Lower lobe of right lung (tissue), 2 donors: Measurements from ENCODE around the gene RAB13. TPM values are rescaled to one million over a fixed set of nuclear protein-coding genes. Genes with fewer than 3 reads are reported as not detected.
A peak's percentile ranks its signal among the peaks of the same experiment; 100 is the strongest.
"Not testable (repeated sequence)": the region's sequence is repeated elsewhere in the genome, so short reads cannot be mapped to it uniquely, and the experiment has no call there.

Source experiments
- ATAC-seq, 2 donors: fragments of 200-7000 bp; cut with Tn5 transposase; one replicate each; pipeline ENCODE4 v1.9.1; 2020 to 2022; ENCODE audit warnings: mild to moderate bottlenecking in 2 of 2, moderate library complexity in 2 of 2
- DNase-seq: peaks from one replicate; pipeline ENCODE4 v3.0.0-alpha.2; 2020
- H3K27ac ChIP-seq: fragments of 200-600 bp; one replicate; pipeline ENCODE4 v1.8.0; 2022
- H3K27me3 ChIP-seq: fragments of 200-600 bp; one replicate; pipeline ENCODE4 v1.8.0; 2022; ENCODE audit warnings: low read depth
- H3K36me3 ChIP-seq: fragments of 200-600 bp; one replicate; pipeline ENCODE4 v1.8.0; 2022; ENCODE audit warnings: mild to moderate bottlenecking
- H3K4me1 ChIP-seq: fragments of 200-600 bp; one replicate; pipeline ENCODE4 v1.8.0; 2022
- H3K4me3 ChIP-seq: fragments of 200-600 bp; one replicate; pipeline ENCODE4 v1.8.0; 2022; ENCODE audit warnings: mild to moderate bottlenecking
- H3K9me3 ChIP-seq: fragments of 200-600 bp; one replicate; pipeline ENCODE4 v1.8.0; 2022
- intact Hi-C: fragments of 100-400 bp; cut with DNase I; formaldehyde crosslinking; loops from one replicate; pipeline ENCODE4 v1.11.0; 2022
- total RNA-seq: library from RNA; stranded (reverse); fragmentation: NEBNext Ultra II Directional; extraction: Animal tissue kit (Norgen Biotek cat#: 25700); gene quantifications from one replicate; pipeline ENCODE4 v1.2.1, GENCODE V29; 2021
- TF ChIP-seq, protein P1 (sequence below): fragments of 200-600 bp; IDR thresholded peaks from one replicate; pipeline ENCODE4 v1.8.0; 2022; ENCODE audit warnings: antibody characterized with exemption, mild to moderate bottlenecking
- donor health status: DM: no; HTN: yes; CAD: no; lungs with severe emphysema.

The RAB13 gene
- total RNA-seq, 1 donor from 2014 or later: 103 TPM

DNA sequence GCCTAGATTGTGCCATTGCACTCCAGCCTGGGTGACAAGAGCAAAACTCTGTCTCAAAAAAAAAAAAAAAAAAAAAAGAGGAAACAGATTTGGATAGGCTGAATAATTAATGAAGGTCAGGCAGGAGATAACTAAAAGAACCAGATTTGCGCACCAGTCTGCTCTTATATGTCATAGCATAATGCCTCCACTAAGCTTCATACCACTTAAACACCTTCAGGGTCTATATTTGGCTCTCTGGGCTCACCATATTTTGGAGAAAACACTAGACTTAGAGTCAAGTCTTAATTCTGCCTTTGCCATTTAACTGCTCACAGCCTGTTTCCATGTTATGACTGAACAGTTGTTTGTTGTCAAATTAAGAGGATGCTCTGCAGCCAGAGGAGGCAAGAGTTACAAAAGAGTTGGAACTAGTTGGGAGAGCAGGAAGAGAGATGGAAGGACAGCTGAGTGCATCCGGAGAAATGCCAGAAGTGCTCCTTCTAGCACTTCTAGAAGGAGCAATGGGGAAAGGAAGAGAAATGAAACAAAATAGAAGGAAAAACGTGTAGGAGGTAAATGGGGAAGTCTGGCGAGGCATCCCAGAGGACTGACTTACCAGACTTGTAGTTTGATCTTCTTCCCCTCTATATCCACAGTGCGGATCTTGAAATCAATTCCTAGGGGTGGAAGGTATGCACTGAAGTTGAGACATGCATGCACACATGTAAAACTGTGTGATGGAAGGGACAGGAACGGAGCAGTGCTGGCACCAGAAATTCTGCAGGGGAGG is 1.8 kb downstream of the RAB13 start:
- Histone ChIP-seq H3K36me3 (peaks cover 31% of the 10 kb centered on the region), H3K9me3 (no peaks in the 10 kb centered on the region), H3K4me1 (peaks cover 26% of the 10 kb centered on the region), H3K27ac (no peak overlapping the region), H3K27me3 (no peaks in the 10 kb centered on the region), H3K4me3 (peak overlapping the region; percentile 71)
- DNase-seq (no peak), ATAC-seq (no peak)
- intact Hi-C loops: loop anchor here (10.0 kb wide), 1 partner anchor 190 kb away; no protein-coding TSS in a partner anchor
- TF ChIP-seq, protein P1, sequence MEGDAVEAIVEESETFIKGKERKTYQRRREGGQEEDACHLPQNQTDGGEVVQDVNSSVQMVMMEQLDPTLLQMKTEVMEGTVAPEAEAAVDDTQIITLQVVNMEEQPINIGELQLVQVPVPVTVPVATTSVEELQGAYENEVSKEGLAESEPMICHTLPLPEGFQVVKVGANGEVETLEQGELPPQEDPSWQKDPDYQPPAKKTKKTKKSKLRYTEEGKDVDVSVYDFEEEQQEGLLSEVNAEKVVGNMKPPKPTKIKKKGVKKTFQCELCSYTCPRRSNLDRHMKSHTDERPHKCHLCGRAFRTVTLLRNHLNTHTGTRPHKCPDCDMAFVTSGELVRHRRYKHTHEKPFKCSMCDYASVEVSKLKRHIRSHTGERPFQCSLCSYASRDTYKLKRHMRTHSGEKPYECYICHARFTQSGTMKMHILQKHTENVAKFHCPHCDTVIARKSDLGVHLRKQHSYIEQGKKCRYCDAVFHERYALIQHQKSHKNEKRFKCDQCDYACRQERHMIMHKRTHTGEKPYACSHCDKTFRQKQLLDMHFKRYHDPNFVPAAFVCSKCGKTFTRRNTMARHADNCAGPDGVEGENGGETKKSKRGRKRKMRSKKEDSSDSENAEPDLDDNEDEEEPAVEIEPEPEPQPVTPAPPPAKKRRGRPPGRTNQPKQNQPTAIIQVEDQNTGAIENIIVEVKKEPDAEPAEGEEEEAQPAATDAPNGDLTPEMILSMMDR: no peak

DNA sequence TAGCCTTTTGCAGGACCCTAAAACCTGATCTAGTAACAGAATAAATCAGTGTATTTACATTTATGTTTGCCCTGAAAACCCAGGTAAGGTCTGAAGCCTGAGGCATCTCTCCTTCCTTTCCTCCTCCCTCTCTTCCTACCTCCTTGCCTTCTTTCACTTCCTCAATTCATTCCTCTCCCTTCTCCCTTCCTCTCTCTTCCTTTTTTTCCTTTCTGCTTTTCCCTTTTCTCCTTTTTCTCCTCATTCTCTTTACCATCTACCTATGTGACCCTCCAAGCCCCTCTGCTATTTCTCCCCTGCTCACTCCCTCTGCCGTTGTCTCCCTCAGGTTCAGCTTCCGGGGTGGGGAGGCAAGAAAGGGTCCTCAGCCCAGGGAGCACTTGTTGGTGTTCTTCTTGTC is 4.4 kb downstream of the RAB13 start:
- not testable (repeated sequence) for H3K27me3 ChIP-seq, DNase-seq, H3K4me3 ChIP-seq, H3K9me3 ChIP-seq, H3K27ac ChIP-seq, ATAC-seq
- peaks cover 30% of the 10 kb centered on the region for H3K4me1 ChIP-seq
- intact Hi-C loops: loop anchor here (10.0 kb wide), 1 partner anchor 187 kb away; no protein-coding TSS in a partner anchor
- peaks cover 35% of the 10 kb centered on the region for H3K36me3 ChIP-seq

DNA sequence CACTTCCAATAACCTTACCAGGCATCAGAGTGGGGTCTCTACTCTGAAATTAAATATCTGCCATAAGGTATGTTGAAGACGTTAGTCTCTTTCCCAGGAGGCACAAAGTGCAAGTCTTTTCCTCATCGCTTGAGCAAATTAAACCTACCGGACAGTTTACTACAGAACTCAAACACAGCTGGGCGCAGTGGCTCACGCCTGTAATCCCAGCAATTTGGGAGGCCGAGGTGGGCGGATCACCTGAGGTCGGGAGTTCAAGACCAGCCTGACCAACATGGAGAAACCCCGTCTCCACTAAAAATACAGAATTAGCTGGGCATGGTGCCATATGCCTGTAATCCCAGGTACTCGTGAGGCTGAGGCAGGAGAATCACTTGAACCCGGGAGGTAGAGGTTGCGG is 7.0 kb downstream of the RAB13 start:
- intact Hi-C loops, H3K4me3 ChIP-seq, H3K27ac ChIP-seq, DNase-seq, ATAC-seq, H3K27me3 ChIP-seq, H3K9me3 ChIP-seq: not testable (repeated sequence)
- peaks cover 22% of the 10 kb centered on the region for H3K4me1 ChIP-seq
- peaks cover 55% of the 10 kb centered on the region for H3K36me3 ChIP-seq

DNA sequence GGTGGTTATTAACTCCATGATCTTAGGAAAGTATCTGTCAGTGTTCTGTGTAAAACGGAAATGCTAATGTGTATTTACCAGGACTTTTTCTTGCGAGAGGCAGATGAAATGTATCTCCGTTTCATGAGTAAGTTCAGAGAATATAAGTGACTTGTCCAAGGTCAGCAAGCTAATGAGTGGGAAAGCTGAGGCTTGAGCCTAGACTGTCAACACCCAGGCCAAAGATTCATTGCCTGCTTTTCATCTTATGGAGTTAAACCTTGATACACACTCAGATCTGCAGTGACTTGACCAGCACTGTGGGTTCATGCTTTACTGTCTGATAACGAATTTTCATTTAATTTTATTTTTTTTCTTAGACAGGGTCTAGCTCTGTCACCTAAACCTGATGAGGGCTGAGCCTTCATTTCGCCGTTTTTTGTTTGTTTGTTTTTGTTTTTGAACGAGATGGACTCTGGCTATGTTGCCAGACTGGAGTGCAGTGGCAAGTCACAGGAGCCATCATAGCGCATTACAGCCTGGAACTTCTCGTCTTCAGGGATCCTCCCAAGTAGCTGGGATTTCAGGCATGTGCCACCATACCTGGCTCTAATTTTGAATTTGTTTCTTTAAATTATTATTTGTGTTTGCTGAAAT is 7.7 kb downstream of the RAB13 start:
- H3K9me3 ChIP-seq: no peaks in the 10 kb centered on the region
- no peak for DNase-seq
- no peaks in the 10 kb centered on the region for H3K27me3 ChIP-seq
- peak overlapping the region; percentile 92 for H3K27ac ChIP-seq
- peak overlapping the region; percentile 99 for H3K4me3 ChIP-seq
- TF ChIP-seq, protein P1: no peak
- peaks cover 62% of the 10 kb centered on the region for H3K36me3 ChIP-seq
- intact Hi-C loops: no loop called here
- ATAC-seq: no peak
- peaks cover 22% of the 10 kb centered on the region for H3K4me1 ChIP-seq

DNA sequence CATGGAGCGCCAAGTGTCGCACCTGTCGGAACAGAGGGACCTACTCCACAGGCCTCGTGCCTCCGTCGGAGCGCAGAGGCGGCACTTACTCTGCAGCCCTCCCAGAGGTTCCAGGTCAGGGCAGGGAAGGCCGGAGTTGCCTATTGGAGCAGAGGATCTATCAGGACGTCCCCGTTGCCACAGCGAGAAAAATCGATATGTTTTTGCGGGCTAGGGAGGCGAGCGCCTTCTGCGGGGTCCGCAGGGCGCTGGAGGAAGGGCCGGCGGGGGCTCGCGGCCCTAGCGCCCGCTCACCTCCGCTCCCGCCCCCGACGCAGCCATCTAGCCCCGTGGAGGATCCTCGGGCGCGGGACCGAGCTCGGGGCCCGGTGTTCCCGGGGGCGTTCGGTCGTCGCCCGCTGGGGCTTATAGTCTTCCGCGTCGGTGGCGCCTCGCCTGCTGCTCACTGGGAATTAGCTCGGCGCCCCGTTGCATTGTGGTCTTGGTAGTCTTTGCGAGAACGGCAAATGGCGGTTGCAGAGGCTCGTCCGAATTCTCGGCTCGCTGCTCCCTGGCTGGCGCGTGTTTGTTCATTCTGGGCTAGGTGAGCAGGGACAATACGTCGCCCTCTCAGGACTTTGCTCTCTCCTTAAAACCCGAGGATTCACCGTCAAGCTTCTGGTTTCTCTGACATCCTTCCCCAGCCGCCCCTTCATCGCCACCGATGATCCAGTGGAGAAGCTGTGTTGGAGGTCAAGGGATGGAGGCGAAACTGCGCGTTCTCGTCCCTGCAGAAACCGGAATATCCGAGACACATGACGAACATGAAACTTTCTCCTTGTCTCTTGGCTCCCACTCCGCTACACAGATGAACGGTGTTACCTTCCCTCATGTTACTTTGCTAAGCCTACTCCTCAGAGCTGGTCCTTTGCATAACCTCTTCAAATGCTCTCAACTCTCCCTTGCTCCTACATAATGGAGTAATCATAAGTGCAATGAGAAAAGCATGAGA is 8.6 kb downstream of the RAB13 start, which contains the start of gene JTB:
TSS of gene JTB (minus strand) at position 425 of the 991 bp plus-strand sequence. CDS start at position 3, 422 bp downstream.
- intact Hi-C loops: no loop called here
- H3K27me3 ChIP-seq: no peaks in the 10 kb centered on the region
- DNase-seq: peak; percentile 95
- H3K4me3 ChIP-seq: peak within 1 kb of the TSS; percentile 99
- H3K9me3 ChIP-seq: no peaks in the 10 kb centered on the region
- TF ChIP-seq, protein P1: peak; percentile 7
- H3K36me3 ChIP-seq: peaks cover 63% of the 10 kb centered on the region
- peak within 1 kb of the TSS; percentile 92 for H3K27ac ChIP-seq
- peak; percentile 95 to 99 for ATAC-seq
- H3K4me1 ChIP-seq: peaks cover 22% of the 10 kb centered on the region

DNA sequence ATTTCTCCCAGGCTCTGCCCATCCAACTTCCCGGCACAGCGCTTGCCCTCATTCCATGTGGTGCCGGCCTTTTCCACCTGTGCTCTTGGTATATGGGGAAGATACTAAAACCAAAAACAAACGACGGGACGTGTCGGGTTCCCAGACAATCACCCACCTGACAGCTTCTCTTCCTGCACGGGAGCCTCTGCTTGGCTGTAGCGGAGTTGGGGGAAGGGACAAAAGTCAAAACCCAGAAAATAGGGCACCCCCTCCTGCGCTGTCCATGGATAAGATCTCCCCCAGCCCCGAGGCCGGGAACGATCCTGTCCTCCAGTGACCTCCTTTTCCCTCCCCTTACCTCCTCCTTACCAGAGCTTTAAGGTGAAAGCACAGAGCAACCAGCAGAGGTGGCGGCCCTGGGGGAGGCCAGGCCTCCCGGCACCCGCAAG is 9.3 kb downstream of the RAB13 start:
- TF ChIP-seq, protein P1: no peak
- peak; percentile 2 to 11 for ATAC-seq
- Histone ChIP-seq H3K27ac (peak overlapping the region; percentile 92), H3K4me1 (peaks cover 22% of the 10 kb centered on the region), H3K4me3 (peak overlapping the region; percentile 99), H3K36me3 (peaks cover 58% of the 10 kb centered on the region), H3K27me3 (no peaks in the 10 kb centered on the region), H3K9me3 (no peaks in the 10 kb centered on the region)
- intact Hi-C loops: no loop called here
- DNase-seq: no peak
